ENCODE results near the gene GPR156.

The GPR156 gene

DNA sequence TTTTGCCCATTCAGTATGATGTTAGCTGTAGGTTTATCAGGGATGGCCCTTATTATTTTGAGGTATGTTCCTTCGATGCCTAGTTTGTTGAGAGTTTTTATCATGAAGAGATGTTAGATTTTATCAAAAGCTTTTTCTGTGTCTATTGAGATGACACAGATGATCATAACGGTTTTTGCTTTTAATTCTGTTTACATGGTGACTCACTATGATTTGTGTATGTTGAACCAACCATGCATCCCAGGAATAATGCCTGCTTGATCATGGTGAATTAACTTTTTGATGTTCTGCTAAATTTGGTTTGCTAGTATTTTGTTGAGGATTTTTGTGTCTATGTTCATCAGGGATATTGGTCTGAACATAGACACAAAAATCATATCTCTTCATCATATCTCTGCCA, 8.3 kb downstream of the GPR156 start:
- POLR2A ChIA-PET = no interaction called here
- H3K4me3 ChIP-seq (ENCODE audit: low read depth, low read length) = no peak overlapping the region
- no peaks in the 10 kb centered on the region for H3K36me3 ChIP-seq (ENCODE audit: control insufficient read depth in 2 of 2, insufficient read depth in 1 of 2, low read length in 2 of 2)
- no peaks in the 10 kb centered on the region for H3K4me1 ChIP-seq (ENCODE audit: control insufficient read depth, insufficient read depth, low read length)
- CTCF ChIA-PET = no interaction called here
- TF ChIP-seq, protein P1, sequence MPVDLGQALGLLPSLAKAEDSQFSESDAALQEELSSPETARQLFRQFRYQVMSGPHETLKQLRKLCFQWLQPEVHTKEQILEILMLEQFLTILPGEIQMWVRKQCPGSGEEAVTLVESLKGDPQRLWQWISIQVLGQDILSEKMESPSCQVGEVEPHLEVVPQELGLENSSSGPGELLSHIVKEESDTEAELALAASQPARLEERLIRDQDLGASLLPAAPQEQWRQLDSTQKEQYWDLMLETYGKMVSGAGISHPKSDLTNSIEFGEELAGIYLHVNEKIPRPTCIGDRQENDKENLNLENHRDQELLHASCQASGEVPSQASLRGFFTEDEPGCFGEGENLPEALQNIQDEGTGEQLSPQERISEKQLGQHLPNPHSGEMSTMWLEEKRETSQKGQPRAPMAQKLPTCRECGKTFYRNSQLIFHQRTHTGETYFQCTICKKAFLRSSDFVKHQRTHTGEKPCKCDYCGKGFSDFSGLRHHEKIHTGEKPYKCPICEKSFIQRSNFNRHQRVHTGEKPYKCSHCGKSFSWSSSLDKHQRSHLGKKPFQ (tag by site-specific recombination; IDR thresholded peaks at IDR 0.05) = no peak
- H3K9me3 ChIP-seq (ENCODE audit: control insufficient read depth, insufficient read depth, low read depth, low read length) = no peaks in the 10 kb centered on the region
- H3K27ac ChIP-seq (ENCODE audit: extremely low read depth, low read depth, low read length) = no peak overlapping the region

DNA sequence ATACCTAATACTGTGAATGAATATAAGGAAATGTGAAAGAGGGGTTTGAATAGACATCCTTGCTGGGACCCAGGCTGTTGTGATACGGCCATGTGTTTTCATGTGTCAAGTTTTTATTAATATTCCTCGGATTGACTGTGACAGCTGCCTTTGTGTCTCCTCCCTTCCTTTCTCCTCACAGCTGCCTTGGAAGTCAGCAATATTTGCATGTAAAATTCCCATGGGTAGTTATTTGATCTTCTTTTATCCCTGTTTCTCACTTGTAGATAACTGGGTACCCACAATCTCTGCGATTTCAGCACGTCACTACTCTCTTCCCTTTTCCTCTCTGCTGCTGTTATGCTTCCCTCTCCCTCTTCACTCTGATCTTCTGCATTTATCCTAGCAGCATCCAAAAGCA, 9.4 kb downstream of the GPR156 start:
- ChIA-PET CTCF (no interaction called here), POLR2A (no interaction called here)
- Histone ChIP-seq H3K4me1 (ENCODE audit: control insufficient read depth, insufficient read depth, low read length) (no peaks in the 10 kb centered on the region), H3K27ac (ENCODE audit: extremely low read depth, low read depth, low read length) (no peak overlapping the region), H3K9me3 (ENCODE audit: control insufficient read depth, insufficient read depth, low read depth, low read length) (no peaks in the 10 kb centered on the region), H3K4me3 (ENCODE audit: low read depth, low read length) (no peak overlapping the region), H3K36me3 (ENCODE audit: control insufficient read depth in 2 of 2, insufficient read depth in 1 of 2, low read length in 2 of 2) (no peaks in the 10 kb centered on the region)
- no peak for TF ChIP-seq ZXDB (tag by site-specific recombination; IDR thresholded peaks at IDR 0.05)
- no peak for TF ChIP-seq ZNF670 (tag by site-specific recombination; IDR thresholded peaks at IDR 0.05; ENCODE audit: low read depth)
- TF ChIP-seq KLF7 (tag by site-specific recombination; IDR thresholded peaks at IDR 0.05; ENCODE audit: borderline replicate concordance) = no peak
- no peak for TF ChIP-seq ZNF654 (tag by site-specific recombination; IDR thresholded peaks at IDR 0.05; ENCODE audit: low read depth)
- TF ChIP-seq ZNF548 (tag by site-specific recombination; IDR thresholded peaks at IDR 0.05) = no peak

DNA sequence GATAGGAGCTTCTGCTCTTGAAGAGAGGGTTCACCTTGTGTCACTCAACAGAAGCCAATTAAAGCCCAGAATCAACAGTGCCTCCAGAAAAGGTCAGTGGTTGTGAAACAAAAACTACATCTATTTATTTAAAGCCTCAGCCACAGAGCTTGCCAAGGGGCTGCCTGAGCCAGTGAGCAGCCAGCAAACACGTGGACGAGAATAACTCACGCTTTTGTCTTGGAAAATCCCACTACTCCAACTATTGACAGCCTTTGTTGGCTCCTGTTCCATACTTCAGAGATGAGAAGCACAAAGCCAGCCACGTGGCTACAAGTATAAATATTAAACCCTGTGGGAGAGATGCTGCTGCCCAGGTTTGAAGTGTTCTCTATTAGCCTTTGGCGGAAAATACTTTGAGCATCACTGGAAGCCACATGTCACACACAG, 10.3 kb downstream of the GPR156 start:
- TF ChIP-seq ZNF707 (tag by site-specific recombination; IDR thresholded peaks at IDR 0.05) = no peak
- no peak for TF ChIP-seq ZNF366 (tag by site-specific recombination; conservative IDR thresholded peaks at IDR 0.05)
- no peak for TF ChIP-seq SP7 (tag by site-specific recombination; IDR thresholded peaks at IDR 0.05)
- no peak for TF ChIP-seq ZBTB1 (tag by site-specific recombination; IDR thresholded peaks at IDR 0.05)
- no peak for TF ChIP-seq SP3 (tag by site-specific recombination; IDR thresholded peaks at IDR 0.05)
- TF ChIP-seq, protein P2, sequence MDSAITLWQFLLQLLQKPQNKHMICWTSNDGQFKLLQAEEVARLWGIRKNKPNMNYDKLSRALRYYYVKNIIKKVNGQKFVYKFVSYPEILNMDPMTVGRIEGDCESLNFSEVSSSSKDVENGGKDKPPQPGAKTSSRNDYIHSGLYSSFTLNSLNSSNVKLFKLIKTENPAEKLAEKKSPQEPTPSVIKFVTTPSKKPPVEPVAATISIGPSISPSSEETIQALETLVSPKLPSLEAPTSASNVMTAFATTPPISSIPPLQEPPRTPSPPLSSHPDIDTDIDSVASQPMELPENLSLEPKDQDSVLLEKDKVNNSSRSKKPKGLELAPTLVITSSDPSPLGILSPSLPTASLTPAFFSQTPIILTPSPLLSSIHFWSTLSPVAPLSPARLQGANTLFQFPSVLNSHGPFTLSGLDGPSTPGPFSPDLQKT (IDR thresholded peaks at IDR 0.05; ENCODE audit: borderline replicate concordance, low read depth, low read length) = no peak
- TF ChIP-seq ZNF433 (tag by site-specific recombination; IDR thresholded peaks at IDR 0.05; ENCODE audit: low read depth) = no peak
- TF ChIP-seq, protein P3, sequence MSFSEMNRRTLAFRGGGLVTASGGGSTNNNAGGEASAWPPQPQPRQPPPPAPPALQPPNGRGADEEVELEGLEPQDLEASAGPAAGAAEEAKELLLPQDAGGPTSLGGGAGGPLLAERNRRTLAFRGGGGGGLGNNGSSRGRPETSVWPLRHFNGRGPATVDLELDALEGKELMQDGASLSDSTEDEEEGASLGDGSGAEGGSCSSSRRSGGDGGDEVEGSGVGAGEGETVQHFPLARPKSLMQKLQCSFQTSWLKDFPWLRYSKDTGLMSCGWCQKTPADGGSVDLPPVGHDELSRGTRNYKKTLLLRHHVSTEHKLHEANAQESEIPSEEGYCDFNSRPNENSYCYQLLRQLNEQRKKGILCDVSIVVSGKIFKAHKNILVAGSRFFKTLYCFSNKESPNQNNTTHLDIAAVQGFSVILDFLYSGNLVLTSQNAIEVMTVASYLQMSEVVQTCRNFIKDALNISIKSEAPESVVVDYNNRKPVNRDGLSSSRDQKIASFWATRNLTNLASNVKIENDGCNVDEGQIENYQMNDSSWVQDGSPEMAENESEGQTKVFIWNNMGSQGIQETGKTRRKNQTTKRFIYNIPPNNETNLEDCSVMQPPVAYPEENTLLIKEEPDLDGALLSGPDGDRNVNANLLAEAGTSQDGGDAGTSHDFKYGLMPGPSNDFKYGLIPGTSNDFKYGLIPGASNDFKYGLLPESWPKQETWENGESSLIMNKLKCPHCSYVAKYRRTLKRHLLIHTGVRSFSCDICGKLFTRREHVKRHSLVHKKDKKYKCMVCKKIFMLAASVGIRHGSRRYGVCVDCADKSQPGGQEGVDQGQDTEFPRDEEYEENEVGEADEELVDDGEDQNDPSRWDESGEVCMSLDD (tag by site-specific recombination; IDR thresholded peaks at IDR 0.05) = no peak
- no peak for TF ChIP-seq KLF9 (tag by site-specific recombination; IDR thresholded peaks at IDR 0.05; ENCODE audit: low read depth)
- TF ChIP-seq ZIC2 (tag by site-specific recombination; IDR thresholded peaks at IDR 0.05) = no peak
- no peak for TF ChIP-seq ZFP41 (tag by site-specific recombination; IDR thresholded peaks at IDR 0.05; ENCODE audit: borderline replicate concordance)
- TF ChIP-seq ZNF121 (tag by site-specific recombination; IDR thresholded peaks at IDR 0.05) = no peak
- no peak for TF ChIP-seq ZNF664 (tag by site-specific recombination; IDR thresholded peaks at IDR 0.05)
- TF ChIP-seq GLI2 (tag by site-specific recombination; IDR thresholded peaks at IDR 0.05; ENCODE audit: borderline replicate concordance, low read depth) = no peak
- Histone ChIP-seq H3K4me1 (ENCODE audit: control insufficient read depth, insufficient read depth, low read length) (no peaks in the 10 kb centered on the region), H3K9me3 (ENCODE audit: control insufficient read depth, insufficient read depth, low read depth, low read length) (no peaks in the 10 kb centered on the region), H3K36me3 (ENCODE audit: control insufficient read depth in 2 of 2, insufficient read depth in 1 of 2, low read length in 2 of 2) (no peaks in the 10 kb centered on the region), H3K4me3 (ENCODE audit: low read depth, low read length) (no peak overlapping the region), H3K27ac (ENCODE audit: extremely low read depth, low read depth, low read length) (no peak overlapping the region)
- CTCF ChIA-PET = no interaction called here
- POLR2A ChIA-PET = no interaction called here
